GM23338 (cell line): Measurements from ENCODE around the gene TSHZ3. TPM values are rescaled to one million over a fixed set of nuclear protein-coding genes. Genes with fewer than 3 reads are reported as not detected.

ENCODE experiments used
- ATAC-seq: fragments of 200-7000 bp; cut with Tn5 transposase; 3 replicates; pipeline ENCODE4 v1.9.1; 2020
- DNase-seq: peaks from one replicate; pipeline ENCODE4 v3.0.0-alpha.2; 2015; ENCODE audit warnings: low spot score
- H2AFZ ChIP-seq: fragments of 200-600 bp; sonication (generic); 2 replicates; pipeline ENCODE4 v1.8.0; 2016; ENCODE audit warnings: antibody characterized with exemption, mild to moderate bottlenecking, moderate library complexity
- H3F3A ChIP-seq: fragments of 200-600 bp; sonication (generic); replicated peaks from 2 replicates; pipeline ENCODE4 v1.8.0; 2017; ENCODE audit warnings: antibody characterized with exemption, mixed run types, low read depth
- H3K27ac ChIP-seq: fragments of 200-600 bp; sonication (generic); 2 replicates; pipeline ENCODE4 v1.6.1; 2016; ENCODE audit warnings: low read depth
- H3K27me3 ChIP-seq: fragments of 200-600 bp; sonication (generic); 2 replicates; pipeline ENCODE4 v1.8.0; 2016; ENCODE audit warnings: mild to moderate bottlenecking, mixed run types, moderate library complexity; ENCODE audit not compliant: insufficient read depth
- H3K36me3 ChIP-seq: fragments of 200-600 bp; sonication (generic); 2 replicates; pipeline ENCODE4 v1.8.0; 2016; ENCODE audit warnings: mild to moderate bottlenecking; ENCODE audit not compliant: insufficient read depth
- H3K4me1 ChIP-seq: fragments of 200-600 bp; sonication (generic); 2 replicates; pipeline ENCODE4 v1.8.0; 2016; ENCODE audit warnings: mild to moderate bottlenecking, moderate library complexity; ENCODE audit not compliant: insufficient read depth
- H3K4me2 ChIP-seq: fragments of 200-600 bp; sonication (generic); 2 replicates; pipeline ENCODE4 v1.7.1; 2017; ENCODE audit warnings: mixed run types
- H3K4me3 ChIP-seq: fragments of 200-600 bp; sonication (generic); 2 replicates; pipeline ENCODE4 v1.6.1; 2016; ENCODE audit warnings: mixed run types
- H3K79me2 ChIP-seq: fragments of 200-600 bp; sonication (generic); replicated peaks from 2 replicates; pipeline ENCODE4 v1.8.0; 2017; ENCODE audit warnings: mild to moderate bottlenecking; ENCODE audit not compliant: insufficient read depth
- H3K9me2 ChIP-seq: fragments of 200-600 bp; sonication (generic); 2 replicates; pipeline ENCODE4 v1.8.0; 2017; ENCODE audit not compliant: insufficient read depth
- H4K20me1 ChIP-seq: fragments of 200-600 bp; sonication (generic); replicated peaks from 2 replicates; pipeline ENCODE4 v1.8.0; 2017; ENCODE audit warnings: mild to moderate bottlenecking; ENCODE audit not compliant: insufficient read depth
- H3K27ac Mint-ChIP-seq: 2 replicates; pipeline ENCODE4 v1.8.0; 2020; ENCODE audit warnings: inconsistent platforms, mild to moderate bottlenecking, moderate library complexity, mixed read lengths
- H3K27me3 Mint-ChIP-seq: 3 replicates; pipeline ENCODE4 v1.8.0; 2022; ENCODE audit warnings: low read depth, mild to moderate bottlenecking, moderate library complexity, mixed read lengths, inconsistent platforms; ENCODE audit not compliant: insufficient read depth, poor library complexity
- H3K36me3 Mint-ChIP-seq: 3 replicates; pipeline ENCODE4 v1.8.0; 2021; ENCODE audit warnings: low read depth, mild to moderate bottlenecking, inconsistent platforms, moderate library complexity, mixed read lengths
- H3K4me1 Mint-ChIP-seq: 3 replicates; pipeline ENCODE4 v1.8.0; 2020; ENCODE audit warnings: mild to moderate bottlenecking, inconsistent platforms, mixed read lengths
- H3K4me3 Mint-ChIP-seq: 3 replicates; pipeline ENCODE4 v1.8.0; 2021; ENCODE audit warnings: moderate library complexity, mild to moderate bottlenecking, inconsistent platforms, mixed read lengths
- H3K9me3 Mint-ChIP-seq: 3 replicates; pipeline ENCODE4 v1.8.0; 2020; ENCODE audit warnings: moderate library complexity, mild to moderate bottlenecking, inconsistent platforms, mixed read lengths
- CREB1 ChIP-seq: fragments of 250-450 bp; sonication (Bioruptor Pico); IDR thresholded peaks from 2 replicates; pipeline ENCODE4 v1.5.0; 2020; ENCODE audit warnings: low read depth, mild to moderate bottlenecking, moderate library complexity
- CTCF ChIP-seq, 2 experiments: fragments of 200-600 bp in 1 of 2; sonication (generic) in 1 of 2; conservative IDR thresholded peaks; 2 replicates each; pipeline versions ENCODE4 v1.5.1 to v1.6.1; 2016 to 2017; ENCODE audit warnings: antibody characterized with exemption in 2 of 2, low read depth in 2 of 2, mild to moderate bottlenecking in 2 of 2, moderate library complexity in 1 of 2
- ETS1 ChIP-seq: IDR thresholded peaks from 2 replicates; pipeline ENCODE4 v1.6.1; 2016; ENCODE audit warnings: antibody characterized with exemption
- EZH2 ChIP-seq: fragments of 200-600 bp; sonication (generic); IDR thresholded peaks from one replicate; pipeline ENCODE4 v1.8.0; 2017; ENCODE audit warnings: antibody characterized with exemption, mild to moderate bottlenecking, low read depth; ENCODE audit not compliant: unreplicated experiment
- JUNB ChIP-seq: IDR thresholded peaks from one replicate; pipeline ENCODE4 v1.6.1; 2016; ENCODE audit warnings: antibody characterized with exemption; ENCODE audit not compliant: unreplicated experiment
- NANOG ChIP-seq: IDR thresholded peaks from 2 replicates; pipeline ENCODE4 v1.6.1; 2016; ENCODE audit warnings: antibody characterized with exemption, borderline replicate concordance
- POLR2AphosphoS5 ChIP-seq: IDR thresholded peaks from 2 replicates; pipeline ENCODE4 v1.6.1; 2016; ENCODE audit warnings: antibody characterized with exemption, low read depth
- ZNF114 ChIP-seq: fragments of 250-450 bp; sonication (Bioruptor Pico); IDR thresholded peaks from 2 replicates; pipeline ENCODE4 v1.5.0; 2020; ENCODE audit warnings: mild to moderate bottlenecking, moderate library complexity
- ZNF331 ChIP-seq: fragments of 250-450 bp; sonication (Bioruptor Pico); IDR thresholded peaks from 2 replicates; pipeline ENCODE4 v1.5.0; 2020; ENCODE audit warnings: low read depth, mild to moderate bottlenecking, moderate library complexity
- ZNF462 ChIP-seq: fragments of 250-450 bp; sonication (Bioruptor Pico); IDR thresholded peaks from 2 replicates; pipeline ENCODE4 v1.5.0; 2020; ENCODE audit warnings: mild to moderate bottlenecking, moderate library complexity
- polyA plus RNA-seq: library from polyadenylated mRNA; unstranded; fragments of >200 nt; fragmentation: Nextera tagmentation; extraction: Ambion mirVana; gene quantifications from 2 replicates; pipeline ENCODE4 v1.2.1, GENCODE V29; 2016
- total RNA-seq: library from RNA; depleted of rRNA; stranded (reverse); fragments of >200 nt; shearing (Covaris generic); gene quantifications from 2 replicates; pipeline ENCODE4 v1.2.3, GENCODE V29; 2014

TSHZ3 gene
- total and polyA plus RNA-seq, 2 experiments from 2014 or later = 3.8 to 8.9 TPM

- TF ChIP-seq CTCF (conservative IDR thresholded peaks at IDR 0.05; ENCODE audit: low read depth in 2 of 2) (no peak), ZNF114 (CRISPR knock-in tag) (no peak), ZNF331 (CRISPR knock-in tag) (no peak)
Observed at GRCh38 chr19:31254611-31255010, 94.6 kb downstream of the TSHZ3 start (continued).

- Histone ChIP-seq H3K4me2 (no peak overlapping the region), H3K79me2 (no peaks in the 10 kb centered on the region), H3K27ac (no peak overlapping the region), H3K4me3 (no peak overlapping the region), H2AFZ (no peak overlapping the region), H3K27me3 (no peaks in the 10 kb centered on the region), H3F3A (no peaks in the 10 kb centered on the region), H3K9me2 (peaks cover 6% of the 10 kb centered on the region; the same call in 1 of the 2 replicates), H3K36me3 (no peaks in the 10 kb centered on the region), H4K20me1 (no peaks in the 10 kb centered on the region), H3K4me1 (peaks cover 6% of the 10 kb centered on the region)
- Mint-ChIP-seq H3K4me1 (peaks cover 34% of the 10 kb centered on the region), H3K27ac (no peak overlapping the region), H3K27me3 (peaks cover 6% of the 10 kb centered on the region), H3K4me3 (no peak overlapping the region), H3K9me3 (no peaks in the 10 kb centered on the region), H3K36me3 (no peaks in the 10 kb centered on the region)
- ATAC-seq = peak; percentile 16; the same call in 1 of the 3 replicates
- no peak for DNase-seq
- TF ChIP-seq POLR2AphosphoS5 (no peak), ETS1 (no peak), CREB1 (CRISPR knock-in tag) (no peak), CTCF (conservative IDR thresholded peaks at IDR 0.05; ENCODE audit: low read depth in 2 of 2) (no peak), ZNF114 (CRISPR knock-in tag) (no peak), ZNF331 (CRISPR knock-in tag) (no peak), EZH2 (no peak), NANOG (no peak), JUNB (no peak), ZNF462 (no peak)
Observed at GRCh38 chr19:31254180-31254551, 95.1 kb downstream of the TSHZ3 start.
